Measurements from ENCODE around the gene TMEM204.

Gene TMEM204

GRCh38 chr16:1505073-1505844, 28.2 kb upstream of the TMEM204 start:
- no peak for TF ChIP-seq CTCF (IDR thresholded peaks at IDR 0.05; ENCODE audit: control extremely low read depth, extremely low read depth, low read depth, missing control alignments)
- CTCF ChIA-PET, result no interaction called here
- DNase-seq (ENCODE audit: extremely low spot score), result no peak
- POLR2A ChIA-PET, result no interaction called here

DNA sequence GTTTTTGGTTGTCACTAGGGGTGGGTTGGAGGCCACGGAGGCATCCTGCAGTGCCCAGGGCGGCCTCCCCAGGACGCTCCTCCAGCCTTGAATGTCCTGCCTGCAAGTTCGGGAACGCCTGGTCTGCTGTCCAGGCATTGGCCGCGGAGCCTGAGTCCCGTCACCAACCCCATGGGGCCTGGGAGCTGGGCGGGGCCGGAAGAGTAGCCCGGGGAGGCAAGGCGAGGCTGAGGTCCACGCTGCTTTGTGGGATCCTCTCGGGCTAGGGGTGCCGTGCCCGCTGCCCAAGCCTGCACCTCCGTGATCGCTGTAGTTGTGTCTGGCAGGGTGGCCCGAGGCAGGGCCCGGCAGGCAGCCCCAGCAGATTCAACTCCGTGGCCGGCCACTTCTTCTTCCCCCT, 27.6 kb upstream of the TMEM204 start:
- POLR2A ChIA-PET, result no interaction called here
- CTCF ChIA-PET, result no interaction called here
- no peak for TF ChIP-seq CTCF (IDR thresholded peaks at IDR 0.05; ENCODE audit: control extremely low read depth, extremely low read depth, low read depth, missing control alignments)
- no peak for DNase-seq (ENCODE audit: extremely low spot score)

- DNase-seq (ENCODE audit: extremely low spot score), result no peak
- ChIA-PET CTCF (no interaction called here), POLR2A (no interaction called here)
- no peak for TF ChIP-seq CTCF (IDR thresholded peaks at IDR 0.05; ENCODE audit: control extremely low read depth, extremely low read depth, low read depth, missing control alignments)
These were observed 26.8 kb upstream of the TMEM204 start for GRCh38 chr16:1506494-1507213.

DNA sequence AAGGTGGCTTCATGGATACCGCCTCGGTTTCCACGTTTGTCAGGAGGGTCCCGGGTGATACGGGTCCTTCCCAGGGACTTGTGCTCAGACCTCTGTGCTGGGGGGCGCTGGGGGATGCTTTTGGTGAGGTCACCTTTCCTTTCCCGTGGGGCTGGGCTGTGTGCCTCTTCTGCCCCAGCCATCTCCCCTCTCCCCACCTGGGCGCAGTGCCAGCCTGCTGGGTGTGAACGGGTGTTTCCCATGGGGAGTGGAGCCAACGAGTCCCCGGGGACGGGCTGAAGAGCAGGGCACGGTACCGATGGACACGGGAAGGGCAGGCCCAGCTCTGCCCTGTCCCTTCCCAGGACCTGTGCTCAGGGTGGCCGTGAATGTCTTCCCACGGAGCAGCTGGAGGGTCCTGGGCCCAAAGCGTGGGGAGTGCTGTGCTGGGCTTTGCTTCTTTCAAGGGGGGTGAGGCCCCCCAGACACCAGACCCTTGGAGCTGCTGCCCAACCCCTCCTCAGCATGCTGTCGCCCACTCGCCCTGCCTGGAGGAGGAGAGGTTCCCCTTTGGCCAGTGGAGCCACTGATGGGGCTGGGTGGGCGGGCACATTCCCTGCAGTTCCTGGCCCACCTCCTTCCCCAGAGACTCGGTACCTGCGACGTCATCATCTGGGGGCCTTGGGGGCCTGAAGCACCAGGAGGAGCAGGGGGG, 24.8 kb upstream of the TMEM204 start:
- CTCF ChIA-PET, result no interaction called here
- POLR2A ChIA-PET, result no interaction called here
- TF ChIP-seq CTCF (IDR thresholded peaks at IDR 0.05; ENCODE audit: control extremely low read depth, extremely low read depth, low read depth, missing control alignments), result no peak
- DNase-seq (ENCODE audit: extremely low spot score), result no peak

DNA sequence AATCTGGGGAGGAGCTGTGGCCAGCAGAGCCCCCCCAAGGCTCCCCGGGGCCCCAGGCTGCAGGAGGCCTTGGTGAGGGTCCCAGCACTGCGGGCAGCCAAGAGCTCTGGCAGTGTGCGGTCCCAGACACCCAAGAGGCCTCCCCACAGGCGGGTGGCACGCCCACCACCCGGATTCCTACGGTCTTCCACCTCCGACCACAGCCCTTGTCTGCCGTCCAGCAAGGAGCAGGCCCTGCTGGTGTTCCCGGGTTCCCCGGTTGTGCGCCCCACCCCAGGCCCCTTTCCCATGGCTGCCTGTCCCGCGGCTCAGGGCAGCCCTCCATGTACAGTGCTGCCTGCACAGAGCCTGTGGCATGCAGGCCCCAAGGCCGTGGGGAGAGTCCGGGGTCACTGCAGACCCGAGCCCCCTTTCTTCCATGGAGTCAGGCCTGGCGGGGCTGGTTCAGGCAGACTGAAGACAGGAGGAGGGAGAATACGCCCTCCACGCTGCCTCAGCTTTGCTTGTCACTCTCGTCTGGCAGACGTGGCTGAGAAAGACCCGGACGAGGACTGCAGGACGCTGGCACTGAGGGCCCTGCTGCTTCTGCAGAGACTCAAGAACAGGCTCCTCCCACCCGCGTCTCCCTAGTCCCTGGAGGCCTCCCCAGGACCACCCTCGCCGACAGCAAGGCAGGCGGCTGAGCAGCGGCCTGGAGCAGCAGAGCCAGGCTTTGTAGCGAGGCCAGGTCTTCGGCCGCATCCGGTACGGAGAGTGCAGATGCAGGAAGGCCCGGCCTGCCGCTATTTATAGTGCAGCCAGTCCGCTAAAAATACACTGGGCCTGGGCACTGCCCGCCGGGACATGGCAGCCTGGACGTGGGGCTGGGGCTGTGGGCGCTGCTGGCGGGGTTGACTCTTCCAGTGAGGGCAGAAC, 23.9 kb upstream of the TMEM204 start:
- TF ChIP-seq CTCF (IDR thresholded peaks at IDR 0.05; ENCODE audit: control extremely low read depth, extremely low read depth, low read depth, missing control alignments), result no peak
- CTCF ChIA-PET, result no interaction called here
- no peak for DNase-seq (ENCODE audit: extremely low spot score)
- POLR2A ChIA-PET, result no interaction called here

GRCh38 chr16:1510272-1510671, 23.2 kb upstream of the TMEM204 start:
- TF ChIP-seq CTCF (IDR thresholded peaks at IDR 0.05; ENCODE audit: control extremely low read depth, extremely low read depth, low read depth, missing control alignments), result no peak
- no peak for DNase-seq (ENCODE audit: extremely low spot score)
- ChIA-PET POLR2A (no interaction called here), CTCF (no interaction called here)
